Caco-2 (cell line): ENCODE data around the gene RAMP1. TPM values are rescaled to one million over a fixed set of nuclear protein-coding genes. Genes with fewer than 3 reads are reported as not detected.

ENCODE experiments used
- BruUV-seq: library from RNA; stranded (reverse); fragments of 400-500 nt; replicated peaks from 2 replicates; lab custom pipeline; 2021; lab: Mats Ljungman, UMichigan
- CTCF ChIA-PET: fragments of 300-600 bp; sonication (Branson Sonifier 250); formaldehyde crosslinking; loops from one replicate; lab custom pipeline; 2022; ENCODE audit warnings: antibody characterized with exemption; lab: Charles Lee
- POLR2A ChIA-PET: fragments of 300-600 bp; sonication (Branson Sonifier 250); formaldehyde crosslinking; loops from one replicate; lab custom pipeline; 2022; ENCODE audit warnings: antibody characterized with exemption; lab: Charles Lee
- DNase-seq, 2 experiments: peaks; one replicate each; pipeline versions ENCODE4 v3.0.0 to v3.0.0-alpha.2; 2020 to 2022
- H3K27me3 ChIP-seq: replicated peaks from 2 replicates; pipeline ENCODE4 v1.6.0; 2011; ENCODE audit warnings: low read length; ENCODE audit not compliant: control insufficient read depth, insufficient read depth
- H3K36me3 ChIP-seq: 2 replicates; pipeline ENCODE4 v1.5.1; 2011; ENCODE audit warnings: low read length; ENCODE audit not compliant: control insufficient read depth, insufficient read depth
- H3K4me1 ChIP-seq: fragments of 250-450 bp; sonication (Bioruptor Pico); 2 replicates; pipeline ENCODE4 v1.5.1; 2020; ENCODE audit warnings: mild to moderate bottlenecking
- H3K4me3 ChIP-seq: 2 replicates; pipeline ENCODE4 v1.5.1; 2011; ENCODE audit warnings: low read depth, mild to moderate bottlenecking, control low read depth, low read length
- H3K9me3 ChIP-seq: fragments of 250-450 bp; sonication (Bioruptor Pico); 2 replicates; pipeline ENCODE4 v1.5.1; 2020; ENCODE audit warnings: mild to moderate bottlenecking, moderate library complexity
- H3K27ac Mint-ChIP-seq: one replicate; pipeline ENCODE4 v1.8.0; 2022; ENCODE audit warnings: mixed read lengths; ENCODE audit not compliant: unreplicated experiment
- H3K27me3 Mint-ChIP-seq: one replicate; pipeline ENCODE4 v1.8.0; 2022; ENCODE audit warnings: mixed read lengths; ENCODE audit not compliant: insufficient read depth, unreplicated experiment
- H3K36me3 Mint-ChIP-seq: one replicate; pipeline ENCODE4 v1.8.0; 2022; ENCODE audit warnings: mild to moderate bottlenecking, mixed read lengths; ENCODE audit not compliant: insufficient read depth, unreplicated experiment
- H3K4me1 Mint-ChIP-seq: one replicate; pipeline ENCODE4 v1.8.0; 2022; ENCODE audit warnings: low read depth, mixed read lengths; ENCODE audit not compliant: unreplicated experiment
- H3K4me3 Mint-ChIP-seq: one replicate; pipeline ENCODE4 v1.8.0; 2022; ENCODE audit warnings: mild to moderate bottlenecking, moderate library complexity, mixed read lengths; ENCODE audit not compliant: unreplicated experiment
- H3K9me3 Mint-ChIP-seq: one replicate; pipeline ENCODE4 v1.8.0; 2022; ENCODE audit warnings: mixed read lengths; ENCODE audit not compliant: unreplicated experiment
- CTCF ChIP-seq, 2 experiments: fragments of 200-600 bp in 1 of 2; IDR thresholded peaks; 1 replicate in 1 of 2; 2 replicates in 1 of 2; pipeline versions ENCODE4 v1.5.1 to v1.8.0; 2011 to 2022; ENCODE audit warnings: antibody characterized with exemption in 1 of 2, control low read depth in 1 of 2, inconsistent platforms in 1 of 2, low read depth in 1 of 2, low read length in 1 of 2, mild to moderate bottlenecking in 1 of 2, moderate library complexity in 1 of 2; ENCODE audit not compliant: insufficient read depth in 1 of 2, severe bottlenecking in 1 of 2, unreplicated experiment in 1 of 2
- intact Hi-C: fragments of 100-400 bp; cut with micrococcal nuclease; formaldehyde crosslinking; loops from one replicate; pipeline ENCODE4 v1.10.0; 2022; ENCODE audit not compliant: unreplicated experiment
- total RNA-seq: library from RNA; stranded (reverse); gene quantifications from 2 replicates; pipeline ENCODE4 v1.2.3, GENCODE V29; 2022

The RAMP1 gene
- total RNA-seq, 1 experiment from 2014 or later = 2.2 TPM

GRCh38 chr2:237870754-237871651 is 11.6 kb downstream of the RAMP1 start:
- Mint-ChIP-seq H3K9me3 (no peaks in the 10 kb centered on the region), H3K36me3 (no peaks in the 10 kb centered on the region), H3K27ac (no peak overlapping the region), H3K4me3 (no peak overlapping the region), H3K27me3 (no peaks in the 10 kb centered on the region), H3K4me1 (no peaks in the 10 kb centered on the region)
- TF ChIP-seq CTCF (IDR thresholded peaks at IDR 0.05; ENCODE audit: insufficient read depth in 1 of 2, low read depth in 1 of 2, low read length in 1 of 2, severe bottlenecking in 1 of 2, unreplicated experiment in 1 of 2) = no peak
- intact Hi-C loops = no loop called here
- POLR2A ChIA-PET = no interaction called here
- no peak for DNase-seq
- H3K4me3 ChIP-seq = no peak overlapping the region
- H3K36me3 ChIP-seq = no peaks in the 10 kb centered on the region
- BruUV-seq = no TSS peak
- no peaks in the 10 kb centered on the region for H3K27me3 ChIP-seq
- CTCF ChIA-PET = no interaction called here
- no peaks in the 10 kb centered on the region for H3K4me1 ChIP-seq
- H3K9me3 ChIP-seq = no peaks in the 10 kb centered on the region

GRCh38 chr2:237872178-237872887 is 12.9 kb downstream of the RAMP1 start:
- H3K4me3 ChIP-seq = no peak overlapping the region
- no peaks in the 10 kb centered on the region for H3K36me3 ChIP-seq
- no peak overlapping the region for H3K27ac Mint-ChIP-seq
- H3K27me3 Mint-ChIP-seq = no peaks in the 10 kb centered on the region
- intact Hi-C loops = no loop called here
- H3K9me3 Mint-ChIP-seq = no peaks in the 10 kb centered on the region
- H3K36me3 Mint-ChIP-seq = no peaks in the 10 kb centered on the region
- H3K27me3 ChIP-seq = no peaks in the 10 kb centered on the region
- DNase-seq = no peak
- no peak overlapping the region for H3K4me3 Mint-ChIP-seq
- CTCF ChIA-PET = no interaction called here
- TF ChIP-seq CTCF (IDR thresholded peaks at IDR 0.05; ENCODE audit: insufficient read depth in 1 of 2, low read depth in 1 of 2, low read length in 1 of 2, severe bottlenecking in 1 of 2, unreplicated experiment in 1 of 2) = no peak
- H3K9me3 ChIP-seq = no peaks in the 10 kb centered on the region
- no TSS peak for BruUV-seq
- no peaks in the 10 kb centered on the region for H3K4me1 ChIP-seq
- POLR2A ChIA-PET = no interaction called here
- no peaks in the 10 kb centered on the region for H3K4me1 Mint-ChIP-seq

- no peaks in the 10 kb centered on the region for H3K4me1 Mint-ChIP-seq
- POLR2A ChIA-PET = no interaction called here
- no peak overlapping the region for H3K27ac Mint-ChIP-seq
- no peak overlapping the region for H3K4me3 ChIP-seq
- H3K9me3 ChIP-seq = no peaks in the 10 kb centered on the region
- H3K36me3 ChIP-seq = no peaks in the 10 kb centered on the region
- no peaks in the 10 kb centered on the region for H3K36me3 Mint-ChIP-seq
- no peaks in the 10 kb centered on the region for H3K9me3 Mint-ChIP-seq
- no peak for TF ChIP-seq CTCF (IDR thresholded peaks at IDR 0.05; ENCODE audit: insufficient read depth in 1 of 2, low read depth in 1 of 2, low read length in 1 of 2, severe bottlenecking in 1 of 2, unreplicated experiment in 1 of 2)
- no peak overlapping the region for H3K4me3 Mint-ChIP-seq
- H3K4me1 ChIP-seq = no peaks in the 10 kb centered on the region
- intact Hi-C loops = no loop called here
- no peaks in the 10 kb centered on the region for H3K27me3 Mint-ChIP-seq
- no TSS peak for BruUV-seq
- no peak for DNase-seq
- CTCF ChIA-PET = no interaction called here
- H3K27me3 ChIP-seq = no peaks in the 10 kb centered on the region
Observed at GRCh38 chr2:237873421-237873831, 14.0 kb downstream of the RAMP1 start.
